ENCODE measurements around the gene BRD1. TPM values are rescaled to one million over a fixed set of nuclear protein-coding genes. Genes with fewer than 3 reads are reported as not detected.

BRD1 gene
- total RNA-seq (2013), result 21.4 TPM
- polyA plus RNA-seq (10 to 100 TPM in 1 of 3 donors, under 1 TPM in 2; 0.61 to 13.8 (median 0.86) TPM), polyA minus RNA-seq (33.1 and 38.9 TPM in 2 replicates), total RNA-seq (46.7 to 96.9 (median 64.0) reads per million in 11 experiments)

DNA sequence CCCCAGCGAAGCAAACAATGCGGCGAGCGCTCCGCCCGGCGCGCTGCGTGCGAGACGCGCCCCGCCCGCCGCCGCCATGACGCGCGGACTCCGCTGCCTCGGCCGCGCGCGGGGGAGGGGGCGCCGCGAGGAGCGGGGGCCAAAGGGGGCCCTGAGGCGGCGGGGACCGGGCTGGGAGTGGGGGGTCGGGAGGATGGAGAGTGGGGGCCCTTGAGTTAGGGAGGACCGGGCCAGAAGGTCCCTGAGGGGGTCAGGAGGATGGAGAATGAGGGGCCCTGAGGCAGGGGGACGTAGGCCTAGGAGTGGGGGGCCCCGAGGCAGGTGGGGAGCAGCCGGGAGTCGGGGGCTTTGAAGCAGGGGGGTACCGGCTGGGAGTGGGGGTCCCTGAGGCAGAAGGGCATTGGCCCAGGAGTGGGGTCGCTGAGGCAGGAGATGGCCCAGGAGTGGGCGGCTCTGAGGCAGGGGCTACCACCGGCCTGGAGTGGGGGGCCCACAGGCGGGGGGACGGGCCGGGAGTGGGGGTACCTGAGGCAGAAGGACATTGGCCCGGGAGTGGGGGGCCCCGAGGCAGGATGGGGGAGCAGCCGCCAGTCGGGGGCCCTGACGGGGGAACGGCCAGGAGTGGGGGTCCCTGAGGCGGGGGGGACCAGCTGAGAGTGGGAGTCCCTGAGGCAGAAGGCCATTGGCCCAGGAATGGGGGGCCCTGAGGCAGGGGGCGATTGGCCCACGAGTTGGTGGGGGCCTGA is at the start of gene BRD1:
BRD1 (minus strand) TSS at position 21 of the 746 bp plus-strand sequence. CDS start 3,556 bp downstream, outside the sequence.
- no peaks in the 10 kb centered on the region for H3K27me3 ChIP-seq (ENCODE audit: control insufficient read depth in 2 of 2, insufficient read depth in 2 of 2, low read length in 2 of 2)
- Mint-ChIP-seq H3K27ac (peak within 1 kb of the TSS; percentile 71 to 86 (median 80)), H3K4me3 (peak within 1 kb of the TSS; percentile 86 to 92), H3K36me3 (peaks cover 17 to 23% of the 10 kb centered on the region in 2 donors), H3K4me1 (peaks cover 35% of the 10 kb centered on the region), H3K27me3 (ENCODE audit: low read depth in 3 of 3) (no peaks in the 10 kb centered on the region), H3K9me3 (peaks cover 0 to 4% (median 0%) of the 10 kb centered on the region in 7 donors)
- peaks cover 38% of the 10 kb centered on the region for H4K20me1 ChIP-seq (ENCODE audit: insufficient read depth, low read length)
- H3K9me3 ChIP-seq (replicated peaks in 1 of 2; ENCODE audit: control insufficient read depth in 1 of 2, insufficient read depth in 1 of 2, low read length in 2 of 2), result no peaks in the 10 kb centered on the region
- H2AFZ ChIP-seq (ENCODE audit: insufficient read depth, low read depth, low read length, poor library complexity, severe bottlenecking), result peak within 1 kb of the TSS; percentile 89
- intact Hi-C loops (cut with micrococcal nuclease), result no loop called here
- H3K36me3 ChIP-seq (replicated peaks in 1 of 2; ENCODE audit: control insufficient read depth in 1 of 2, insufficient read depth in 2 of 2, low read length in 2 of 2), result peaks cover 19 to 20% of the 10 kb centered on the region in 2 donors
- H3K4me2 ChIP-seq (replicated peaks; ENCODE audit: extremely low read depth, low read length, poor library complexity, severe bottlenecking), result peak within 1 kb of the TSS; percentile 92
- DNase-seq, result peak in 2 of 3 donors; percentile 55 to 59
- H3K27ac ChIP-seq (ENCODE audit: low read depth in 1 of 2, low read length in 2 of 2), result peak within 1 kb of the TSS; percentile 67 to 88
- TF ChIP-seq, protein P1, sequence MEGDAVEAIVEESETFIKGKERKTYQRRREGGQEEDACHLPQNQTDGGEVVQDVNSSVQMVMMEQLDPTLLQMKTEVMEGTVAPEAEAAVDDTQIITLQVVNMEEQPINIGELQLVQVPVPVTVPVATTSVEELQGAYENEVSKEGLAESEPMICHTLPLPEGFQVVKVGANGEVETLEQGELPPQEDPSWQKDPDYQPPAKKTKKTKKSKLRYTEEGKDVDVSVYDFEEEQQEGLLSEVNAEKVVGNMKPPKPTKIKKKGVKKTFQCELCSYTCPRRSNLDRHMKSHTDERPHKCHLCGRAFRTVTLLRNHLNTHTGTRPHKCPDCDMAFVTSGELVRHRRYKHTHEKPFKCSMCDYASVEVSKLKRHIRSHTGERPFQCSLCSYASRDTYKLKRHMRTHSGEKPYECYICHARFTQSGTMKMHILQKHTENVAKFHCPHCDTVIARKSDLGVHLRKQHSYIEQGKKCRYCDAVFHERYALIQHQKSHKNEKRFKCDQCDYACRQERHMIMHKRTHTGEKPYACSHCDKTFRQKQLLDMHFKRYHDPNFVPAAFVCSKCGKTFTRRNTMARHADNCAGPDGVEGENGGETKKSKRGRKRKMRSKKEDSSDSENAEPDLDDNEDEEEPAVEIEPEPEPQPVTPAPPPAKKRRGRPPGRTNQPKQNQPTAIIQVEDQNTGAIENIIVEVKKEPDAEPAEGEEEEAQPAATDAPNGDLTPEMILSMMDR (IDR thresholded peaks at IDR 0.05), result no peak
- peaks cover 45% of the 10 kb centered on the region for H3K79me2 ChIP-seq (ENCODE audit: insufficient read depth, low read length)
- peak within 1 kb of the TSS; percentile 83 for H3K9ac ChIP-seq (ENCODE audit: insufficient read depth, low read length, poor library complexity, severe bottlenecking)
- H3K4me1 ChIP-seq (ENCODE audit: control insufficient read depth in 1 of 2, insufficient read depth in 2 of 2, low read length in 2 of 2), result peaks cover 40 to 49% of the 10 kb centered on the region in 2 donors
- peak within 1 kb of the TSS; percentile 52 to 79 (median 78) for H3K4me3 ChIP-seq (replicated peaks in 1 of 3; ENCODE audit: low read depth in 2 of 3, low read length in 3 of 3)
- 5% methylated on average over 39 of the region's 54 CpGs for WGBS (ENCODE audit: insufficient coverage)

DNA sequence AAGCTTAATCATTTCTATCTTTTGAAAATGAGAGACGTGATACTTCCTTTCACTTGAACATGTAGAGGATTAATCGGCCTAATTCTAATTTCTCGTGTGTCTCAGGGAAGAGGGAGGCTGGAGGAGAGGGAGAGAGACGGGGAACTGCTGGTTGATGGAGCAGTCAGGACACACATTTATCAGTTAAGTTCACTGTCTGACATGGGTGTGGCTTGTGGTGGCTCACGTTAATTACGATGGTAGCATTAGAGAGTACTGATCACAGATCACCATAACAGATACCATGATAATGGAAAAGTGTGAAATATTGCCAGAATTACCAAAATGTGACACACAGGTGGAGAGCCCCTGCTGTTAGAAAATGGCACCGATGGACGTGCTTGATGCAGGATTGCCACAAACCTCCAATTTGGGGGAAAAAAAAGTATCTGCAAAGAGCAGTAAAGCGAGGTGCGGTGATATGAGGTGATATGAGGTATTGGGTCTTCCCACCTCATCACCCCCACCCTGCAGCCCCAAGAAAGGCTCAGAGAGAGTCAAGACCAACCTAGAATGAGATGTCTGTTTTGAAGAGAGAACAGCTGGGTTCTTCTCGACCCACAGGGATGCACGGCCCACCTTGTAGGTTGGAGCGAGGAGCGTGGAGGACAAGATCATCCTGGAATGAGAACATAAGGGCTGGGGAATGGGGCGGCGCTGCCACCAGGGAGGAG is 45.7 kb upstream of the BRD1 start:
- no peak overlapping the region for H3K4me2 ChIP-seq (replicated peaks; ENCODE audit: extremely low read depth, low read length, poor library complexity, severe bottlenecking)
- H3K4me1 Mint-ChIP-seq, result peaks cover 3% of the 10 kb centered on the region

More for the DNA sequence above, 45.7 kb upstream of the BRD1 start:
- peak overlapping the region in 3 of 7 donors; percentile 10 to 58 (median 47) for H3K27ac Mint-ChIP-seq
- Histone ChIP-seq H2AFZ (ENCODE audit: insufficient read depth, low read depth, low read length, poor library complexity, severe bottlenecking) (no peak overlapping the region), H3K9ac (ENCODE audit: insufficient read depth, low read length, poor library complexity, severe bottlenecking) (no peak overlapping the region), H3K27me3 (ENCODE audit: control insufficient read depth in 2 of 2, insufficient read depth in 2 of 2, low read length in 2 of 2) (no peaks in the 10 kb centered on the region), H3K36me3 (replicated peaks in 1 of 2; ENCODE audit: control insufficient read depth in 1 of 2, insufficient read depth in 2 of 2, low read length in 2 of 2) (peaks cover 6 to 30% of the 10 kb centered on the region in 2 donors), H3K4me1 (ENCODE audit: control insufficient read depth in 1 of 2, insufficient read depth in 2 of 2, low read length in 2 of 2) (no peaks in the 10 kb centered on the region), H3K4me3 (replicated peaks in 1 of 3; ENCODE audit: low read depth in 2 of 3, low read length in 3 of 3) (no peak overlapping the region), H3K79me2 (ENCODE audit: insufficient read depth, low read length) (peaks cover 98% of the 10 kb centered on the region), H4K20me1 (ENCODE audit: insufficient read depth, low read length) (peaks cover 64% of the 10 kb centered on the region), H3K9me3 (replicated peaks in 1 of 2; ENCODE audit: control insufficient read depth in 1 of 2, insufficient read depth in 1 of 2, low read length in 2 of 2) (peaks cover 16 to 23% of the 10 kb centered on the region in 2 donors), H3K27ac (ENCODE audit: low read depth in 1 of 2, low read length in 2 of 2) (no peak overlapping the region)
- intact Hi-C loops (cut with micrococcal nuclease), result no loop called here
- 97% methylated on average over 5 of the region's 16 CpGs for WGBS (ENCODE audit: insufficient coverage)
- peaks cover 14 to 33% (median 26%) of the 10 kb centered on the region in 7 donors for H3K9me3 Mint-ChIP-seq
- H3K4me3 Mint-ChIP-seq, result no peak overlapping the region
- no peak for DNase-seq
- TF ChIP-seq, protein P1 (IDR thresholded peaks at IDR 0.05), result no peak
- H3K27me3 Mint-ChIP-seq (ENCODE audit: low read depth in 3 of 3), result no peaks in the 10 kb centered on the region
- H3K36me3 Mint-ChIP-seq, result peaks cover 34 to 55% of the 10 kb centered on the region in 2 donors

All from CD14-positive monocyte (primary cell).